ENCODE measurements around the gene PRIM2. TPM values are rescaled to one million over a fixed set of nuclear protein-coding genes. Genes with fewer than 3 reads are reported as not detected.
"Not testable (repeated sequence)": the region's sequence is repeated elsewhere in the genome, so short reads cannot be mapped to it uniquely, and the experiment has no call there.

Gene PRIM2
- total and polyA plus RNA-seq, 2 of the 8 experiments (the other 6 are each of a cell fraction or from before 2014, with no cell fraction given) = 20.8 to 46.8 TPM

- CTCF ChIA-PET (ENCODE audit: partially characterized antibody) = interaction anchor here (1.4 kb wide), 1 partner anchor 9 kb away, joined by 3 read pairs; the partner anchor contains the start of gene PRIM2
- Histone ChIP-seq H3K79me1 (ENCODE audit: low read depth, low read length) (no peaks in the 10 kb centered on the region), H3K23ac (ENCODE audit: insufficient read length) (no peak overlapping the region), H4K20me1 (replicated peaks in 1 of 2; ENCODE audit: control insufficient read depth in 1 of 2, insufficient read depth in 2 of 2, low read length in 2 of 2) (no peaks in the 10 kb centered on the region), H2BK120ac (replicated peaks; ENCODE audit: low read depth, low read length) (no peak overlapping the region), H3K56ac (replicated peaks; ENCODE audit: insufficient read length, low read depth, low read length) (no peak overlapping the region), H2BK20ac (ENCODE audit: low read length) (no peak overlapping the region), H3K27ac (ENCODE audit: low read depth, low read length) (no peak overlapping the region), H3K27me3 (replicated peaks in 1 of 4; ENCODE audit: control insufficient read depth in 3 of 4, extremely low read depth in 1 of 4, insufficient read depth in 3 of 4, low read length in 3 of 4) (no peaks in the 10 kb centered on the region), H2AK5ac (ENCODE audit: low read depth, low read length) (no peak overlapping the region), H3K9ac (replicated peaks in 1 of 4; ENCODE audit: extremely low read depth in 1 of 4, low read depth in 3 of 4, low read length in 3 of 4) (no peak overlapping the region), H2BK12ac (ENCODE audit: low read depth, low read length) (no peak overlapping the region), H2AFZ (ENCODE audit: low read length) (no peak overlapping the region), H3K9me3 (ENCODE audit: insufficient read depth in 2 of 2, low read depth in 1 of 2, low read length in 1 of 2) (peaks cover 0 to 19% of the 10 kb centered on the region in 2 experiments; a peak in 2 of 4 replicates), H3K4ac (replicated peaks; ENCODE audit: insufficient read length, low read depth, low read length) (no peak overlapping the region), H3K18ac (ENCODE audit: extremely low read depth, low read length) (no peak overlapping the region), H3K79me2 (ENCODE audit: control insufficient read depth in 1 of 2, insufficient read depth in 2 of 2, low read length in 2 of 2) (no peaks in the 10 kb centered on the region), H3K23me2 (ENCODE audit: low read depth, low read length) (no peaks in the 10 kb centered on the region), H3K4me1 (replicated peaks in 1 of 4; ENCODE audit: control insufficient read depth in 3 of 4, insufficient read depth in 4 of 4, low read length in 3 of 4) (no peaks in the 10 kb centered on the region), H3K14ac (ENCODE audit: insufficient read length) (no peak overlapping the region), H4K91ac (replicated peaks; ENCODE audit: insufficient read length, low read length) (no peak overlapping the region), H3K36me3 (ENCODE audit: control insufficient read depth in 2 of 4, insufficient read depth in 4 of 4, low read length in 3 of 4) (no peaks in the 10 kb centered on the region), H2BK15ac (ENCODE audit: low read length) (no peak overlapping the region), H4K5ac (ENCODE audit: insufficient read length, low read depth, low read length) (no peak overlapping the region), H3K4me3 (ENCODE audit: extremely low read depth in 1 of 4, insufficient read depth in 2 of 4, low read depth in 3 of 4, low read length in 4 of 4) (no peak overlapping the region), H3K4me2 (ENCODE audit: insufficient read depth in 1 of 2, low read depth in 2 of 2, low read length in 2 of 2) (no peak overlapping the region), H4K8ac (ENCODE audit: extremely low read depth, insufficient read depth, low read length) (no peak overlapping the region), H2BK5ac (ENCODE audit: low read depth, low read length) (no peak overlapping the region)
- FAIRE-seq (no peak), DNase-seq (ENCODE audit: low read depth in 1 of 2, low spot score in 2 of 2) (no peak)
- TF ChIP-seq JUND (IDR thresholded peaks at IDR 0.05; ENCODE audit: low read length) (no peak), SRF (IDR thresholded peaks at IDR 0.05; ENCODE audit: low read depth, low read length) (no peak)
- WGBS, 2 experiments (ENCODE audit: extremely low coverage in 1 of 2, insufficient coverage in 1 of 2, insufficient read length in 1 of 2, insufficient replicate concordance in 2 of 2, low coverage in 1 of 2, low lambda C conversion rate in 2 of 2, missing lambda C conversion rate in 1 of 2) = 73% methylated on average over 1 of the region's 1 CpG; no CpG with 5 or more reads in 1 of the 2 experiments
- POLR2A ChIA-PET (ENCODE audit: partially characterized antibody) = no interaction called here
Measured at GRCh38 chr6:57307850-57308249, 9.6 kb upstream of the PRIM2 start.

- H2AFZ ChIP-seq (ENCODE audit: low read length); FAIRE-seq; CTCF ChIA-PET (ENCODE audit: partially characterized antibody); H3K14ac ChIP-seq (ENCODE audit: insufficient read length); DNase-seq (ENCODE audit: low read depth in 1 of 2, low spot score in 2 of 2); H3K4me3 ChIP-seq (ENCODE audit: extremely low read depth in 1 of 4, insufficient read depth in 2 of 4, low read depth in 3 of 4, low read length in 4 of 4); H3K27me3 ChIP-seq (replicated peaks in 1 of 4; ENCODE audit: control insufficient read depth in 3 of 4, extremely low read depth in 1 of 4, insufficient read depth in 3 of 4, low read length in 3 of 4); H2BK120ac ChIP-seq (replicated peaks; ENCODE audit: low read depth, low read length); H3K4ac ChIP-seq (replicated peaks; ENCODE audit: insufficient read length, low read depth, low read length); H3K36me3 ChIP-seq (ENCODE audit: control insufficient read depth in 2 of 4, insufficient read depth in 4 of 4, low read length in 3 of 4); H3K27ac ChIP-seq (ENCODE audit: low read depth, low read length); H2AK5ac ChIP-seq (ENCODE audit: low read depth, low read length); H4K5ac ChIP-seq (ENCODE audit: insufficient read length, low read depth, low read length); H3K79me1 ChIP-seq (ENCODE audit: low read depth, low read length); H3K56ac ChIP-seq (replicated peaks; ENCODE audit: insufficient read length, low read depth, low read length); H3K18ac ChIP-seq (ENCODE audit: extremely low read depth, low read length); H2BK20ac ChIP-seq (ENCODE audit: low read length); H3K79me2 ChIP-seq (ENCODE audit: control insufficient read depth in 1 of 2, insufficient read depth in 2 of 2, low read length in 2 of 2); H3K9ac ChIP-seq (replicated peaks in 1 of 4; ENCODE audit: extremely low read depth in 1 of 4, low read depth in 3 of 4, low read length in 3 of 4); H4K91ac ChIP-seq (replicated peaks; ENCODE audit: insufficient read length, low read length); POLR2A ChIA-PET (ENCODE audit: partially characterized antibody); H2BK15ac ChIP-seq (ENCODE audit: low read length); H3K4me2 ChIP-seq (ENCODE audit: insufficient read depth in 1 of 2, low read depth in 2 of 2, low read length in 2 of 2); H2BK12ac ChIP-seq (ENCODE audit: low read depth, low read length); H2BK5ac ChIP-seq (ENCODE audit: low read depth, low read length); H4K20me1 ChIP-seq (replicated peaks in 1 of 2; ENCODE audit: control insufficient read depth in 1 of 2, insufficient read depth in 2 of 2, low read length in 2 of 2); H4K8ac ChIP-seq (ENCODE audit: extremely low read depth, insufficient read depth, low read length); H3K4me1 ChIP-seq (replicated peaks in 1 of 4; ENCODE audit: control insufficient read depth in 3 of 4, insufficient read depth in 4 of 4, low read length in 3 of 4); H3K23me2 ChIP-seq (ENCODE audit: low read depth, low read length); H3K23ac ChIP-seq (ENCODE audit: insufficient read length): not testable (repeated sequence)
- WGBS, 2 experiments (ENCODE audit: extremely low coverage in 1 of 2, insufficient coverage in 1 of 2, insufficient read length in 1 of 2, insufficient replicate concordance in 2 of 2, low coverage in 1 of 2, low lambda C conversion rate in 2 of 2, missing lambda C conversion rate in 1 of 2) = no CpG with 5 or more reads among the region's 3 CpGs
- H3K9me3 ChIP-seq (ENCODE audit: insufficient read depth in 2 of 2, low read depth in 1 of 2, low read length in 1 of 2) = peaks cover 0 to 19% of the 10 kb centered on the region in 2 experiments; a peak in 2 of 4 replicates
Measured at GRCh38 chr6:57308755-57309154, 8.7 kb upstream of the PRIM2 start.

Measured in H1 (cell line).